IPS DF 4.7 (cell line): ENCODE results near the gene ZFYVE21.

ENCODE experiments used
- DNase-seq: peaks from one replicate; pipeline ENCODE4 v3.0.0-alpha.2; 2013; ENCODE audit warnings: low spot score; ENCODE audit errors: extremely low read depth

The ZFYVE21 gene

DNA sequence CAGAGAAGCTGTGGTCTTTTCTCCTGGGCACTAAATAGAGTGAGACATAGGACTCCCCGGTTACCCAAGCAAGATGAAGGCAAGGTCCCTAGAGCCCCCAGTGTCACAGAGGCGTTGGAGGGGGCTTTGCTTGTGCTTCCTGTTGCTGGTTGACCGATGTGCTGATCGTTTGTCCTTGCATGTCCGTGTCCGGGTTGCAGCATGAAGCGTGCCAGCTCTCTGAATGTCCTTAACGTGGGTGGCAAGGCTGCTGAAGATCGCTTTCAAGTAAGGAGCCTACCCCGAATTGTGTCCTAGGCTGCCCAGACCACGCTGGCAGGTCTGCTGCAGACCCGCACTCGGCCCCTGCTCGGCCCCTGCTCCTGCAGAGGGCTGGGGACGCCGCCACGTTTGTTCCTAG lies 23.5 kb upstream of the ZFYVE21 start:
- no peak for DNase-seq

DNA sequence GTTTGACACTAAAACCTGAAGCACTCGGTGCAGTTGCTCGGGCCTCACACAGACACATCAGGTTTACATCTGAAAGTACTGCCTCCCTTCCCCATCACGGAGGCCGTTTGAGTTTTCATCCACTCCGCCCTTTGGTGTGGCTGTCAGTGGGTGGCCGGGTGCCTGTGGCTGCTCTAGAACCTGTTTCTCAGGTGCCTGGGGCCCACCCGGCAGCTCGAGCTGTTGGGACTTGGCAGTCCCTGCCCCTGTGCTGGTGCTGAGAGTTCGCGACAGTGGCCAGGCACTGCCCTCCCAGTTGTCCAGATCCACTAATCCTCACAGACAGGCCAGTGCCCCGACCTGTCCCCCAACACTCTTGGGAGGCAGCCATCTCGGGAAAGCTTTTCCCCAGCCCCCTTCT lies 22.7 kb upstream of the ZFYVE21 start:
- DNase-seq = no peak

DNA sequence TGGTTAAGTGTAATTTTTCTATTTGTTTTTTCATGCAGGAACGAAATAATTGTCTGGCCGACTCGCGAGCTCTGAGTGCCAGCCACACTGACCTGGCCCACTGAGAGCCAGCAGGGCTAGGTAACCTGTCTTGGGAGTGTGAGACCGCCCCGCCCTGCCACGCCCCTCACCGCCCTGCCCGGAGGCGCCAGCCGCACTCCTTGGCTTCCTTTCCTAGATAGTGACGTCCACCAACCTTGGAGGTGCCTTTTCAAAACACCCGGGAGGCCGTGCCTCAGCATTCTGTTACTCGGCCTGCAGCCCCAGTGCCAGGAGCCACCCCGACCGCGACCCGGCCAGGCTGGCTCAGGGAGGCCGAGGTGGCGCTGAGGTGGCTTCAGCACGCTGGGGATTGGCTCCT lies 22.1 kb upstream of the ZFYVE21 start:
- DNase-seq = no peak

DNA sequence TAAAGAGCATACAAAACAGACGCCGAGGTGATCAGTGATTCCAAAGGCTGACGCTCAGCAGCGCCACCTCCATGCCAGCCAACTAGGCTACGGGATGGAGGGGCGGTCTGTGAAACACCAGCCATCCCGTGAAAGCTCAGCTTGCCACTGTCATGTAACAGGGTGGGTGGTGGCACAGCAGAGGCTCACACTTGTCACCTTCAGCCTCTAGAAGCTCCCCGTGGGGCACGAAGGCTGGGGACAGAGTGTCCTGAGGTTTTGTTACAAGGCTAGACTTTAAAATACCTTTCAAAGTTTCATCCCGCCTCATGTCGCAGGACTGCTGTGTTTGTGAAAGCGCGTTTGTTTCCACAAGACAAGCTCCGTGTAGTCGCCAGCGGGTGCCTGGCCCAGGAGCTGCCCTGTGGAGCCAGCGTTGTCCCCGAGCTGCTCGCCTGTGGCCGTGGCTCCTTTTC lies 21.0 kb upstream of the ZFYVE21 start:
- no peak for DNase-seq

DNA sequence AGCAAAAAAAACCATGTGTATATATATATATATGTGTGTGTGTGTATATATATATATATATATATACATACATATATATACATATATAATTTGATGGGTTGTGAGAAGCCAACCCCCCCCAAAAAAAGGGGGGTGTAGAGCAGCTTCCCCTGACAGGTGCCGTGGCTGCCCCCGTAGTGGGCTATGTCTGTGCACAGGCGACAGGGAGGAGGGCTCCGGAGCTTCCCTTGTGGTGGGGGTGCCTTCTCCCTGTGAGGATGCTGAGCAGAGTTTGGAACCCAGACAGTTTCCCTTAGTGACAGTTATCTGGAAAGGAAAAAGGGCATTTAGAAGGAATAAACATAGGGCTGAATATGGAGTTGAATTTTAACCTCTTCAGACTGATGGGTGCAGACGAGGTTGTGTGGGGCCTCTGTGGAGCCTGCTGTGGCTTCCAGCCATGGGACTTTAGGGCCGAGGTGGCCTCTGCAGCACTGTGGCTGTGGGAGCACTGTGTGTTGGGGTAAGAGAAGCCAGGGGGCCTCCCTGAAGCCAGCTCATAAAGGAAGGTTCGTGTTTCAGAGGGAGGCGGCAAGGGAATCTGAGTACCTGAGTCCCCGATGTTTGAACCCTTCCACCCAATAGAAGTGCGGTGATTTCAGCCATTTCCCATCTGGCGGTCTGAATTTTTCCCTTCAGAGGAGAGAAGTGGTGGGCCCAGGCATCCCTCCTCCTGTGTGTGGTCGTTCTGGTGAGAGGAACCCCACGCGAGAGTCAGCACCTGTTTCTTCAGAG lies 20.1 kb upstream of the ZFYVE21 start:
- DNase-seq = no peak

DNA sequence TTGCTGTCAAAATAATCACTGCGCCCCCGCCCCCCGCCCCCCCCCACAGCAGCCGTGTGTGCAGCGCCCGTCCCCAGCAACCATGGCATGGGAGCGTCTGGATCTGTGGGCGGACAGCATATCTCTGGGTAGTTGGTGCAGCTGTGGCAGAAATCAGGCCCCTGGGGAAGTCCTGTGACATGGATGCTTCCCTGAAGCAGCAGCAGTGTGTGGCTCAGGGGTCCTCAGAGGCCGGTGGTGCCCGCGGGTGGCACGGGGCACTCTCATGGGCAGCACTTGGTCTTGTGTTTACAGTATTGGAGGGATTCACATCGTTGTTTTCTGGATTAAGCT lies 19.6 kb upstream of the ZFYVE21 start:
- no peak for DNase-seq

DNA sequence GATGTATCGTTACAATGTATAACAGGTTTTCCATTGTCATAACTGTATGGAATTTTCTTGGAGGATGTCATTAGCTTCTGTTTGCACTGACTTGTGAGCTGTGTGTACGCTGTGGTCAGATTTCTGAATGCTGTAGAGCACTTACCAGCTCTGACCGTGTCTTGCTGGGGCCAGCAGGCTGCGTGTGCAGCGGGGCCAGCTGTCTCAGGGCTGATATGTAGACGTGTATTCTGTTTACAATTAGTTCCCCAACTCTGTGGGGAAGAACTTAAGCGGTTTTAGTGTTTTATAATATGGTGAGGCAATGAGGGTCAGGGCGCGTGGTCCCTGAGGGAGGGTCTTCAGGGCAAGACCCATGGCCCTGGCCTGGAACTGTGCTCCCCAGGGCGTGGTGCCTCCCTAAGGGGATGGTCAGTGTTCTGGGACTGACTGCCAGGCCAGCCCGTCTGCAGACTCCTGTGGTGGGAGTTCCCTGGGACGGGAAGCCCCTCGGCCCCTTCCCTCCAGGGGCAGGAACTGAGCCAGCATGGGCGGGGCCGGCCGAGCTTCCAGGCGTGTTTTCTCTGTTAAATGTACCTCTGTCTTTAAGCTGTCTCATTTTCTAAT lies 19.0 kb upstream of the ZFYVE21 start:
- no peak for DNase-seq

DNA sequence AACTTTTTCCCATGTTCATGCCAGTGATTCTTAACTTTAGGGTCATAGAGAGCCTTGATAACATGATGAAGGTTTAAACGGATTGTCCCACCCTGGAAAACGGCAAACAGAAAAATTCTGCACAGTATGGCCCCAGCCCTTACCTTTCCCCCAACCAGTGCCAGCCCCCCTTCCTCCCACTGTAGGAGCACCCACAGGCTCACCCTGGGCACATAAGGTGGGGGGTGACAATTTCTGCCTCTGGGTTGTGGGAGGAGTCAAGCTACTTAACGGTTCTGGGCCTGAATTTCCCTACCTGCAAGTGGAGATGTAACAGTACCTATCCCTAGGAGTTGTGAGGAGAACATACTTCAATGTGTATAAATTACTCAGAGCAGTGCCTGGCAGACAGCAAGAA lies 18.4 kb upstream of the ZFYVE21 start:
- no peak for DNase-seq

DNA sequence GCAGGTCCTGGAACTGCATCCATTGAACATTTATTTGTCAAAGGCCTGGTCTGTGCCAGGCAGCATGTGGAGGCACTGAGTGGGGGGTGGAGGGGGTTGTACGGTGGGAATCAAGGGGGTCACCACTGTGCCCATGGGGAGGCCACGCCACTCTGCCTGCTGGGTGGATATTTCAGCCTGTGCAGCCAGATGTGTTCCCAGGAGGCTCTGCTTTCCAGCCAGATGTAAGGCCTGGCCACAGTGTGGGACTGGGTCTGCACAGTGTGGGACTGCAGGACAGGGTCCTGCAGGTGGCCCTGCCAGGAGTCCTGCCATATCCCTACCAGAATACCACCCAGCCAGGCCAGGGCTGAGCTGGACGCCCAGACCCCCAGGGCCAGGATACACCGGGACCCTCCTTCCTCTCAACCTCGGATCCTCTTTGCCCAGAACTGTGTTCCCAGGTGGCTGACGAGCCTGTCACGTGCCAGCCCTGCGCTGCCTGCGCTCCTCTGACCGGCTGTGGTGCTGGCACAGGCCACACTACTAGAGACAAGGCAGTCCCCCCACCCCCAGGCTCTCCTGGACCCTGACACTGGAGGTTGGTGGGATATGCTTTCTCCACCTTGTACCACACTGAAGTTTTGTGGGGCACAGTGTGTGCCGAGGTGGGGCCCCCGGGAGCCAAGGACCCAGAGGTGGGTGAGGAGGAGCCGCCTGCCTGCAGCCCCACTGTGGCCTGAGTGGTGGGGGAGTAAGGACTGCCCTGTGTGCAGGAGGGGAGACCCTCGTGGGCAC lies 17.8 kb upstream of the ZFYVE21 start:
- DNase-seq = no peak

DNA sequence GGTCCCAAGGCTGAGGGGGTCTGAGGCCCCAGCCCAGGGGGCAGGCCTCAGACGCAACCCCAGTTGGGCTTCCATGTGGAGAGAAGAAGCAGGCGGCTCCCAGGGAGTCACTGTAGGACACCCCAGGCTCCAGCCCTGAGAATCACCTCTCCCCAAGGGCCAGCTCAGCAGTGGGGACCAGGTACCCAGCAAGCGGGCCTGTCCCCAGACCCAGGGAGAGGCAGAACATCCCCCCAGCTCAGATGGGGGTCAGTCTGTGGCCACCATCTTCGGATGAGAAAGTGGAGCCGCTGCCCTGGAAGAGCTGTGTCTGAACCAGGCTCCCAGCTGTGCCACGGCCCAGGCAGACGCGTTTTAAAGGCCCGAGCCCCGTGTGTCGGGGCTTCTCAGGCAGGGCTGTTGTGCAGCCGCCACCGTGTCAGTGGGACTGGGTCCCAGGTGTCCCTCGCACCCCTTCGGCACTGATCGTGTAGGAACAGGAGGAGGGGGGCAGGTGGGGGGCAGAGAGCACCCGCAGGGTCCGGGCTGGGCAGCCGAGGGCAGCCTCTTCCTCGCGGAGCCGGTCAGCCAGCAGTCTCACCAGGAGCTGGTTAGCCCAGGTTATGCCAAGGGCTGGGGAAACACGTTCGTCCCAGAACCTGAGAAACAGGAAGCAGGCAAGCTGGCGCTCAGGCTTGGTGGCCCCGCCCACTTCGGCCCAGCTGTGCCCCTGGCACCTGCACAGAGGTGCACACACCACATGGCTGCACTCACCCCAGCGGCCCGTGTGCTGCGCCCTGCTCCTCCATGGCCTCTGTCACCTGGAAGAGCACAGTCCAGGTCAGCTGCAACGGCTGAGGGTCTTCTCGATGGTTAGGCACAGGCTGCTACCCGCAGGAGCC lies 17.0 kb upstream of the ZFYVE21 start:
- no peak for DNase-seq

DNA sequence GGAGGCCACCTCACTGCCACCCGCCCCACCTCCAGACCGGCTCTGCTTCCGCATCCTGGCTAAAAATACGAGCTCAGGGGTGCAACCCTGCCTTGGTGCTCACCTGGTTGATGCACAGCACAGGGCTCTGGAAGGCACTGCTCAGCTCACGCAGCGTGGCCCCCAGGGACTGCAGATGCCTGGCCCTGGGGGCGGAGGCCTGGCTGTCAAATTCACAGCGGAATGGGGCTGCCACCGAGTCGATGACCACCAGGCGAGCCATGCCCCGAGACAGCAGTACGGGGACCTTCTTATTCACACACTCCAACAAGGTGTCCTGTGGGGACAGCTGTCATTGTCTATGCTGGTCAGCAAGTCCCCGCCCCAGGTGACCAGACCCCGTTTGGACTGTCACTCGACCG lies 16.3 kb upstream of the ZFYVE21 start:
- DNase-seq = no peak

DNA sequence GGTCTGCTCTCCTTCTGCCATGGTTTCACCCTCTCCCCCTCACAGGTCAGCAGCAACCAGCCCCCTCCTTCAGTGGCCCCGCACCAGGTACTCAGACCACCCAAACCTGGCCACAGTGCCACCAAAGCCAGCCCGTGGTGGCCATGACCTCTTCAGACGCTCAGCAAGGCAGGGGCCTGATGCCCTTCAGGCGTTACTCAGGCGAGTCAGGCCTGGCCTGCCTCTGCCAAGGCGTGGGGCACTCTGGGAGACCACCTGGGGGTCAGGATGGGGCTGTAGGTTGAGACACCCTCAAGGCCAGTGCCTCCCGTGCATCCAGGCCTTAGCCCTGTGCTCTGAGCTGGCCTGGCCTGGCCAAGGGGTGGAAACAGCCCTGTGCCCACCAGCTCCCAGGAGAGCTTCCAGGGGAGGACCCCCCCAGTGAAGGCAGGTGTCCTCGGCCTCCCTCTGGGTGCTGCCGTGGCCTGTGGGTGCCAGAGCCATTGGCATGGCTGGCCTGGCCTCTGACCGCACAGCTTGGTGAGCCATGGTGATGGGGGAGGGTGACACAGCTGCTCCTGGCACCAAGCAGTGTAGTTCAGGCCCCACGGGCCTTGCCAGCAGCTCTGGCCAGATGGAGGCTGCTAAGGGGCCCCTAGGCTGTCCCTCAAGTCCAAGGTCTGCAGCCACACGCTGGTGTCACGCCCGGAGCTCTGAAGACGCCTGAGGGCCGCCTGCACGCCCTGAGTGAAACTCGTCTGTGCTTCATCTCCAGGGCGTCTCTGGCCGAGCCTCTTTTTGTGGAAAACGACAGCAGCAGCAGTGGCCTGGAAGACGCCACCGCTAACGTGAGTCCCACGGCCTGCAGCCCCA lies 15.5 kb upstream of the ZFYVE21 start:
- no peak for DNase-seq

DNA sequence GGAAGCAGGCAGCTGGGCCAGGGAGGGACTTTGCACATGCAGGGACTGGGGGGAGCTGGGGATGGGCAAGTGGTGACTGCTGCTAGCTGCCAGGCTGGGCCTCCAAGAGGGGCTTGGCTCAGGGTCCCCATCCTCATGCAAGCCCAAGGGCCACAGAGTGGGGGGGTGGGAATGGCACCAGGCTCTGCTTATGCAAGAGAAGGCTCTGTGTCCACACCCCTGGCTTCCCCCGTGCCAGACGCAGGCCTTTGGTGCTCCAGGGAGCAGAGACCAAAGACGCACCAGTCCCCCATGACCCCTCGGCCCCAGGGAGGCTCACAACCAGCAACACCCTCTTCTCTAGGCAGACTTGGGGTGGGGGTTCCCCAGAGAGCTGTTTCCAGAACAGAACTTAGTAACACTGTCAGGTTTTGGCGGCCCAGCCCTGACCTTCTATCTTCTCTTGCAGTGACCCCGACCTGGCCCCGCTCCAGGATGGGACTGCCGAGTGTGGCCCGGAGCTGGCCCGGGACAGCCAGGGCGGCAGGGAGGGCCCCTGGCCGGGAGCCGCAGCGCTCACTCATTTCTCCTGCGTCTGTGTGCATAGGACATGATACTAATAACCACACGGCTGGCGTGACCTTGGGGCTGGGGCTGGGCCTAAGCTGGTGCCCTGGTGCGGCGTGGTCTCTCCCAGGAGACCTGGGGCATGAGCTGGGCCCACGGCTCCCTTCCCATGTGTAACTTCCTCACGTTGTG lies 14.7 kb upstream of the ZFYVE21 start:
- DNase-seq = no peak

DNA sequence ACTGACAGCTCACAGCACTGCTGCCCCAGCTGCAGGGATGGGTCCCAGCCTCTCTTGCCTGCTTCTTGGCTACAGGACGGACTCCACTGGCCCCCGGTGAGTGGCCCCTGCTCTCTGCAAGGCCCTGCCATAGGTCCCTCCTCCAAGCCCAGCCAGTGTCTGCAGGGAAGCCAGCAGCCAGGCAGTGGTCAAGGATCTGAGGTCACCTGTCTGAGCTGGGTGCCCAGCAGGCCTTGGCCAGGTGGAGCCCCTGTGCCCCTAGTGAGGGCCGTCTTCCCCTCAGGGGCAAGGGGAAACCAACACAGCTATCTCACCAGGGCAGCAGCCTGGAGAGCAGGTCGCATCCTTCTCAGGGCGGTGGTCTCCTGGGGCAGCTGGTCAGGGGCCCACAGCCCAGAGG lies 13.5 kb upstream of the ZFYVE21 start:
- no peak for DNase-seq

DNA sequence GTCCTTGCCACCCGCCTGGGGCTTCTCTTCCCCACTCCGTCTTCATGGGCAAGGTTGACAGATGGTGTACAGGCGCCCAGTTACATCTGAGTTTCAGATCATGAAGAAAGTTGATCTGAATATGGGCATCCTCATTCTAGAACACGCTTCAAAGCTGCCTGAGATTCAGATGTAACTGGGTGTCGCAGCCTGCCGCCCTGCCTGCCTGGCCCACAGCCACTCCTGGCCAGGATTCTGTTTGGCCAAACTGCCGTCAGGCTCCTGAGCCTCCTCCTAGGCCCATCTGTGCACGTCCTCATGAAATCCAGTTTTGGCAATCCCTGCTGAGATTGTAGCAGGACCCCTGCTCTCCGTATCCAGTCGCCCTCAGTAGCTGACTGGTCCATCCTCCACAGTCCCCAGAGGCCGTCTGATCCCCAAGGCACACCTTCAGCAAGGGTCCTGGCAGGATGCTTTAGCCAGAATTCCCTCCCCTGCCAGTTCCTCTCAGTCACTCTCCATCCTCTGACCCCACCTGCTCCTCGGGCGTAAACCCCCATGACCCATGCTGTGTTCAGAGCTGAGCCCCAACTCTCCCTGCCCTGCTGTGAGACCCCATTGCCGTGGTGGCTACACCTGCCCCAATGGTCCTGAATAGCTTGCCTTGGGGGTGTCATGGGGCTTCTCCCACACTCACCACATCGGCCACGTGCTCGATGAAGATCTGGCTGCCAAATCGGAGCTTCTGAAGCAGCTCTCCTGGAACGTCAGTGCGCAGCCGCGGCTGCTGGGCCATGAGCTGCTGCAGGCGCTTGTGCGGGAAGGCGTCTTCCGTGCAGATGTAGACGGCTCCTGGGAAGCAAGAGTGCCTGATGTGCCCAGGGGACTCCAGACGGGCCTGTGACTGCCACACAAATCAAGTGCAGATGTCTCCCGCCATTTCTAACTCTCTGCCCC lies 12.8 kb upstream of the ZFYVE21 start:
- DNase-seq = no peak

DNA sequence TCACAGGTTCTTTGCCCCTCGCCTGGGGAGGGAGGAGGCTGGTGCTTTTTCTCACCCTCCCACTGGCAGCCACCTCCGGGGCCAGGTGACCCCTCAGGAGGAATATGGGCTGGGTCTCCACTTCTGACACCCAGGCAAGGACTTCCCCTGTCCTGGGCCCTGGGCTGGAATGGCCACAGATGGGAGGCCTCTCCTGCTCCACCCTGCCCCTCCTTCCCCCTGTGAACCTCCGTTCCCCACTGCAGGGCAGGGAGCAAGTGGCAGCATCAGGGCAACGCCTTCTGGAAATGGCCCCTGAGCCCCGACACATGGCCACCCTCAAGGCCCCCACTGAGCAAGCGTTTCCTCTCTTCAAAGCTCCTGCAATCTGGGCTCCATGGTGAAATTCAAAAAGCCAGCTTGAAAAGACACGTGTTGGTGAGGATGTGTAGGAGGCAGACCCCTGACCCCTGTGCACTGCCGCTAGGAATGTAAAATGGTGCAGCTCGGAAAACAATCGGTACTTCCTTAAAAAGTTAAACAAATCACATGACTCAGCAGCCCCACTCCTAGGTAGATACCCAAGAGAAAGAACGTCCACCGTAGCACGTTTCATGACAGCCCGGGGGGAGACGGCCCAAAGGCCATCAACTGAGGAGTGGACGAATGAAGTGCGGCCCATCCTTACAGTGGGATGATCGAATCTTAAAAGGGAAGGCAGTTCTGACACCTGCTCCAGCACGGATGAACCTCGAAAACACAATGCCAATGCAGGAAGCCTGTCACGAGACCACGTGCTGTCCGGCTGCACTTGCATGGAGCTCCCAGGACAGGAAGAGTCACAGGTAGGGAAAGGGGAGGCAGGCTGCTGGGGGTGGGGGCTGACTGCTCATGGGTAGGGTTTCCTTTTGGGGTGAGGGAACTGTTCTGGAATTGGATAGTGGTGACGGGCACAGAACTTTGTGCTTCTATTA lies 11.9 kb upstream of the ZFYVE21 start:
- no peak for DNase-seq

DNA sequence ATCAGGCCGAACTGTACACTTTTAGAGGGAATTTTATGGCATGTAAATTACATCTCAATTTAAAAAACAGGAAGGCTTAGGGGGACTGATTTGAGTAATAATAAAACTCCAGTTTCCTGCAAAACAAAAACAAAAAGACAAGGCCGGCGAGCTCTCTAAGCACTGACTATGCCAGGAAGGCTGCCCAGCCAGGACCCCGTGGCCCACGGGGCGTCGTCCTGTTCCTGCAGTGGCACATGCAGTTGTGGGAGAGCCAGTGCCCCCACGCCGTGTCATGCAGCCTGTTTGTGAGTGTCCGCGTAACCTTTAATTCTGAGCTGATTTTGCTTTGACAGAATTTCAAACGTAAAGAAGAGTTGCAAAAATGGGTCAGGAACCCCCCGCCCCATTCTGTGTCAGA lies 10.9 kb upstream of the ZFYVE21 start:
- no peak for DNase-seq

DNA sequence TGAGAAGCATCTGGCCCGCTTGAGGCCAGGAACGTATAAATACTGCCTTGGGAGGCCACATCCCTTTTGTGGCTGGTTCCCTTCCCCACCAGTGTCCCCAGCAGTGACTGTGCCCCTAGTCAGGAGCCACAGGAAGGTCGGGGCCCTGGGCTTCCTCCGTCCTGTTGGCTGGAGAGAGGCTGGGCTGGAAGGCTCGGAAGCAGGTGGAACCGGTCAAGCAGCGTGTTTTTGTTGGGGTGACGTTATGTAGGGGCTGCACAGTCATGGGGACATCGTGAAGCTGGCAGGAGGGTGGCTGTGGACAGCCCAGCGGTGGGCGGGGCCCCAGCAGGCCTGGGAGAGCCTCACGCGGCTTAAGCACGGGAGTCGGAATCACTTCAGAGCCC lies 10.5 kb upstream of the ZFYVE21 start:
- no peak for DNase-seq
